GM23338 (cell line): Measurements from ENCODE around the gene TCFL5.

Experiments
- CREB1 ChIP-seq: fragments of 250-450 bp; sonication (Bioruptor Pico); IDR thresholded peaks from 2 replicates; pipeline ENCODE4 v1.5.0; 2020; ENCODE audit warnings: low read depth, mild to moderate bottlenecking, moderate library complexity
- CTCF ChIP-seq, 2 experiments: fragments of 200-600 bp in 1 of 2; sonication (generic) in 1 of 2; conservative IDR thresholded peaks; 2 replicates each; pipeline versions ENCODE4 v1.5.1 to v1.6.1; 2016 to 2017; ENCODE audit warnings: antibody characterized with exemption in 2 of 2, low read depth in 2 of 2, mild to moderate bottlenecking in 2 of 2, moderate library complexity in 1 of 2
- ETS1 ChIP-seq: IDR thresholded peaks from 2 replicates; pipeline ENCODE4 v1.6.1; 2016; ENCODE audit warnings: antibody characterized with exemption
- EZH2 ChIP-seq: fragments of 200-600 bp; sonication (generic); IDR thresholded peaks from one replicate; pipeline ENCODE4 v1.8.0; 2017; ENCODE audit warnings: antibody characterized with exemption, mild to moderate bottlenecking, low read depth; ENCODE audit not compliant: unreplicated experiment
- EZH2phosphoT487 ChIP-seq: fragments of 200-600 bp; sonication (generic); IDR thresholded peaks from one replicate; pipeline ENCODE4 v1.8.1; 2018; ENCODE audit warnings: antibody characterized with exemption; ENCODE audit not compliant: unreplicated experiment
- JUNB ChIP-seq: IDR thresholded peaks from one replicate; pipeline ENCODE4 v1.6.1; 2016; ENCODE audit warnings: antibody characterized with exemption; ENCODE audit not compliant: unreplicated experiment
- NANOG ChIP-seq: IDR thresholded peaks from 2 replicates; pipeline ENCODE4 v1.6.1; 2016; ENCODE audit warnings: antibody characterized with exemption, borderline replicate concordance
- POLR2AphosphoS5 ChIP-seq: IDR thresholded peaks from 2 replicates; pipeline ENCODE4 v1.6.1; 2016; ENCODE audit warnings: antibody characterized with exemption, low read depth
- REST ChIP-seq: IDR thresholded peaks from one replicate; pipeline ENCODE4 v1.6.1; 2018; ENCODE audit warnings: antibody characterized with exemption; ENCODE audit not compliant: unreplicated experiment
- STAT1 ChIP-seq: IDR thresholded peaks from one replicate; pipeline ENCODE4 v1.6.1; 2016; ENCODE audit warnings: antibody characterized with exemption; ENCODE audit not compliant: unreplicated experiment
- ZNF331 ChIP-seq: fragments of 250-450 bp; sonication (Bioruptor Pico); IDR thresholded peaks from 2 replicates; pipeline ENCODE4 v1.5.0; 2020; ENCODE audit warnings: low read depth, mild to moderate bottlenecking, moderate library complexity
- ZNF462 ChIP-seq: fragments of 250-450 bp; sonication (Bioruptor Pico); IDR thresholded peaks from 2 replicates; pipeline ENCODE4 v1.5.0; 2020; ENCODE audit warnings: mild to moderate bottlenecking, moderate library complexity

GRCh38 chr20:62797671-62798532 lies 63.7 kb downstream of the TCFL5 start:
- TF ChIP-seq CTCF (conservative IDR thresholded peaks at IDR 0.05; ENCODE audit: low read depth in 2 of 2) = no peak
- TF ChIP-seq EZH2 = no peak
- TF ChIP-seq REST = no peak
- no peak for TF ChIP-seq EZH2phosphoT487
- no peak for TF ChIP-seq ETS1
- no peak for TF ChIP-seq POLR2AphosphoS5
- TF ChIP-seq STAT1 = no peak
- no peak for TF ChIP-seq ZNF462
- TF ChIP-seq CREB1 (CRISPR knock-in tag) = no peak
- no peak for TF ChIP-seq JUNB
- no peak for TF ChIP-seq ZNF331 (CRISPR knock-in tag)
- no peak for TF ChIP-seq NANOG
